Prostate gland (tissue), 2 donors: ENCODE results near the gene ZC3HAV1.

ENCODE experiments used
- POLR2AphosphoS5 ChIP-seq: sonication (generic); formaldehyde crosslinking; IDR thresholded peaks from one replicate; pipeline ENCODE4 v1.6.1; 2017; ENCODE audit warnings: antibody characterized with exemption
- TF ChIP-seq, protein P1 (sequence below), 4 experiments: fragments of 200-600 bp in 2 of 4; fragments of 450-650 bp in 2 of 4; sonication (generic) in 2 of 4; IDR thresholded peaks; 1 replicate in 3 of 4; 2 replicates in 1 of 4; pipeline ENCODE4 v1.5.1; 2016 to 2019; ENCODE audit warnings: antibody characterized with exemption in 4 of 4, mild to moderate bottlenecking in 2 of 4, moderate library complexity in 2 of 4

- TF ChIP-seq, protein P1, sequence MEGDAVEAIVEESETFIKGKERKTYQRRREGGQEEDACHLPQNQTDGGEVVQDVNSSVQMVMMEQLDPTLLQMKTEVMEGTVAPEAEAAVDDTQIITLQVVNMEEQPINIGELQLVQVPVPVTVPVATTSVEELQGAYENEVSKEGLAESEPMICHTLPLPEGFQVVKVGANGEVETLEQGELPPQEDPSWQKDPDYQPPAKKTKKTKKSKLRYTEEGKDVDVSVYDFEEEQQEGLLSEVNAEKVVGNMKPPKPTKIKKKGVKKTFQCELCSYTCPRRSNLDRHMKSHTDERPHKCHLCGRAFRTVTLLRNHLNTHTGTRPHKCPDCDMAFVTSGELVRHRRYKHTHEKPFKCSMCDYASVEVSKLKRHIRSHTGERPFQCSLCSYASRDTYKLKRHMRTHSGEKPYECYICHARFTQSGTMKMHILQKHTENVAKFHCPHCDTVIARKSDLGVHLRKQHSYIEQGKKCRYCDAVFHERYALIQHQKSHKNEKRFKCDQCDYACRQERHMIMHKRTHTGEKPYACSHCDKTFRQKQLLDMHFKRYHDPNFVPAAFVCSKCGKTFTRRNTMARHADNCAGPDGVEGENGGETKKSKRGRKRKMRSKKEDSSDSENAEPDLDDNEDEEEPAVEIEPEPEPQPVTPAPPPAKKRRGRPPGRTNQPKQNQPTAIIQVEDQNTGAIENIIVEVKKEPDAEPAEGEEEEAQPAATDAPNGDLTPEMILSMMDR (IDR thresholded peaks at IDR 0.05), result no peak
- no peak for TF ChIP-seq POLR2AphosphoS5
These were observed 60.4 kb downstream of the ZC3HAV1 start for GRCh38 chr7:139049111-139049510.
